GM19239 (cell line): ENCODE data around the gene SLC29A3.

Experiments
- DNase-seq: peaks from one replicate; pipeline ENCODE4 v3.0.0; 2011; ENCODE audit warnings: low spot score; ENCODE audit not compliant: insufficient read length
- FAIRE-seq: peaks from 2 replicates; lab custom pipeline; 2011; peaks lifted over from hg19 to GRCh38; lab: Jason Lieb, UNC

The SLC29A3 gene

GRCh38 chr10:71383972-71384687, 65.1 kb downstream of the SLC29A3 start:
- FAIRE-seq (peak; percentile 89), DNase-seq (no peak)

- DNase-seq: no peak
- no peak for FAIRE-seq
Measured at GRCh38 chr10:71388171-71388570, 69.1 kb downstream of the SLC29A3 start.

- FAIRE-seq (no peak), DNase-seq (no peak)
Measured at GRCh38 chr10:71388583-71389310, 69.7 kb downstream of the SLC29A3 start.

GRCh38 chr10:71389768-71390460, 70.9 kb downstream of the SLC29A3 start:
- no peak for DNase-seq
- FAIRE-seq: no peak

- FAIRE-seq: no peak
- DNase-seq: no peak
Measured at GRCh38 chr10:71390461-71390835, 71.4 kb downstream of the SLC29A3 start.

GRCh38 chr10:71390921-71391690, 72.0 kb downstream of the SLC29A3 start:
- DNase-seq: no peak
- FAIRE-seq: no peak

GRCh38 chr10:71391701-71392100, 72.6 kb downstream of the SLC29A3 start:
- FAIRE-seq (no peak), DNase-seq (no peak)

GRCh38 chr10:71392292-71392691, 73.2 kb downstream of the SLC29A3 start:
- DNase-seq: no peak
- no peak for FAIRE-seq

- FAIRE-seq: no peak
- no peak for DNase-seq
Measured at GRCh38 chr10:71392791-71393781, 74.0 kb downstream of the SLC29A3 start.

- DNase-seq: no peak
- no peak for FAIRE-seq
Measured at GRCh38 chr10:71393841-71394475, 74.9 kb downstream of the SLC29A3 start.

- no peak for DNase-seq
- FAIRE-seq: no peak
Measured at GRCh38 chr10:71394926-71395562, 76.0 kb downstream of the SLC29A3 start.

GRCh38 chr10:71395621-71396020, 76.6 kb downstream of the SLC29A3 start:
- no peak for FAIRE-seq

GRCh38 chr10:71396084-71396710, 77.1 kb downstream of the SLC29A3 start:
- DNase-seq (no peak), FAIRE-seq (no peak)

More at GRCh38 chr10:71395621-71396020, 76.6 kb downstream of the SLC29A3 start:
- DNase-seq: no peak

GRCh38 chr10:71396711-71397295, 77.7 kb downstream of the SLC29A3 start, which contains the start of gene CDH23:
Gene CDH23, plus strand, starts transcription at chr10:71396920. Its CDS starts 42,912 bp downstream, at chr10:71439832.
- no peak for FAIRE-seq
- no peak for DNase-seq

GRCh38 chr10:71397296-71398212, 78.5 kb downstream of the SLC29A3 start:
- DNase-seq (no peak), FAIRE-seq (no peak)

- FAIRE-seq (no peak), DNase-seq (no peak)
Measured at GRCh38 chr10:71398976-71399375, 79.9 kb downstream of the SLC29A3 start.
